Tibial artery (tissue), 4 donors: ENCODE data around the gene LRPAP1.

Experiments used
- DNase-seq, 2 donors: peaks; one replicate each; pipeline ENCODE4 v3.0.0-alpha.2; 2019
- H3K27ac ChIP-seq, 2 donors: fragments of 200-600 bp; sonication (generic) in 1 of 2; 1 replicate in 1 of 2; 2 replicates in 1 of 2; pipeline ENCODE4 v1.5.1; 2018 to 2019; ENCODE audit warnings: mild to moderate bottlenecking in 1 of 2
- H3K27me3 ChIP-seq, 2 donors: fragments of 200-600 bp; sonication (generic) in 1 of 2; one replicate each; pipeline versions ENCODE4 v1.5.1 to v1.6.0; 2016 to 2019
- H3K36me3 ChIP-seq, 3 donors: fragments of 200-600 bp; sonication (generic) in 2 of 3; one replicate each; pipeline ENCODE4 v1.5.1; 2016 to 2019; ENCODE audit warnings: mild to moderate bottlenecking in 2 of 3
- H3K4me1 ChIP-seq, 4 donors: fragments of 200-600 bp; sonication (generic) in 2 of 4; 1 replicate in 3 of 4; 2 replicates in 1 of 4; pipeline ENCODE4 v1.5.1; 2016 to 2019
- H3K4me3 ChIP-seq, 2 donors: fragments of 200-600 bp; sonication (generic) in 1 of 2; 1 replicate in 1 of 2; 2 replicates in 1 of 2; pipeline ENCODE4 v1.5.1; 2018 to 2019; ENCODE audit warnings: mild to moderate bottlenecking in 2 of 2
- H3K9me3 ChIP-seq, 3 donors: fragments of 200-600 bp; sonication (generic) in 1 of 3; one replicate each; pipeline ENCODE4 v1.5.1; 2016 to 2019
- intact Hi-C: fragments of 100-400 bp; cut with DNase I; formaldehyde crosslinking; loops from one replicate; pipeline ENCODE4 v1.15.0; 2023; ENCODE audit warnings: low total_unique reads
- TF ChIP-seq, protein P1 (sequence below), 2 experiments: fragments of 200-600 bp in 1 of 2; fragments of 450-650 bp in 1 of 2; IDR thresholded peaks; one replicate each; pipeline ENCODE4 v1.5.1; 2017 to 2019; ENCODE audit warnings: antibody characterized with exemption in 2 of 2, mild to moderate bottlenecking in 1 of 2, moderate library complexity in 1 of 2

Gene LRPAP1

GRCh38 chr4:3532751-3533422 lies 665 bp upstream of the LRPAP1 start:
- H3K27ac ChIP-seq, result peak overlapping the region; percentile 70 to 79
- H3K4me1 ChIP-seq, result peaks cover 0 to 29% (median 25%) of the 10 kb centered on the region in 4 donors
- TF ChIP-seq, protein P1, sequence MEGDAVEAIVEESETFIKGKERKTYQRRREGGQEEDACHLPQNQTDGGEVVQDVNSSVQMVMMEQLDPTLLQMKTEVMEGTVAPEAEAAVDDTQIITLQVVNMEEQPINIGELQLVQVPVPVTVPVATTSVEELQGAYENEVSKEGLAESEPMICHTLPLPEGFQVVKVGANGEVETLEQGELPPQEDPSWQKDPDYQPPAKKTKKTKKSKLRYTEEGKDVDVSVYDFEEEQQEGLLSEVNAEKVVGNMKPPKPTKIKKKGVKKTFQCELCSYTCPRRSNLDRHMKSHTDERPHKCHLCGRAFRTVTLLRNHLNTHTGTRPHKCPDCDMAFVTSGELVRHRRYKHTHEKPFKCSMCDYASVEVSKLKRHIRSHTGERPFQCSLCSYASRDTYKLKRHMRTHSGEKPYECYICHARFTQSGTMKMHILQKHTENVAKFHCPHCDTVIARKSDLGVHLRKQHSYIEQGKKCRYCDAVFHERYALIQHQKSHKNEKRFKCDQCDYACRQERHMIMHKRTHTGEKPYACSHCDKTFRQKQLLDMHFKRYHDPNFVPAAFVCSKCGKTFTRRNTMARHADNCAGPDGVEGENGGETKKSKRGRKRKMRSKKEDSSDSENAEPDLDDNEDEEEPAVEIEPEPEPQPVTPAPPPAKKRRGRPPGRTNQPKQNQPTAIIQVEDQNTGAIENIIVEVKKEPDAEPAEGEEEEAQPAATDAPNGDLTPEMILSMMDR (IDR thresholded peaks at IDR 0.05), result no peak
- no peaks in the 10 kb centered on the region for H3K9me3 ChIP-seq
- peaks cover 0 to 16% (median 6%) of the 10 kb centered on the region in 3 donors for H3K36me3 ChIP-seq
- DNase-seq, result peak in 1 of 2 donors; percentile 64
- H3K27me3 ChIP-seq, result no peaks in the 10 kb centered on the region
- intact Hi-C loops, result loop anchor here (1.0 kb wide), 1 partner anchor 16 kb away; no protein-coding TSS in a partner anchor
- H3K4me3 ChIP-seq, result peak overlapping the region; percentile 83 to 87

- no peaks in the 10 kb centered on the region for H3K27me3 ChIP-seq
- peaks cover 0 to 29% (median 25%) of the 10 kb centered on the region in 4 donors for H3K4me1 ChIP-seq
- TF ChIP-seq, protein P1 (IDR thresholded peaks at IDR 0.05), result no peak
- H3K36me3 ChIP-seq, result peaks cover 0 to 31% (median 11%) of the 10 kb centered on the region in 3 donors
- H3K27ac ChIP-seq, result peak overlapping the region; percentile 70 to 79
- DNase-seq, result peak in 1 of 2 donors; percentile 59
- H3K4me3 ChIP-seq, result peak overlapping the region; percentile 83 to 87
- H3K9me3 ChIP-seq, result no peaks in the 10 kb centered on the region
- intact Hi-C loops, result no loop called here
Observed at GRCh38 chr4:3531318-3531878, 824 bp downstream of the LRPAP1 start.

DNA sequence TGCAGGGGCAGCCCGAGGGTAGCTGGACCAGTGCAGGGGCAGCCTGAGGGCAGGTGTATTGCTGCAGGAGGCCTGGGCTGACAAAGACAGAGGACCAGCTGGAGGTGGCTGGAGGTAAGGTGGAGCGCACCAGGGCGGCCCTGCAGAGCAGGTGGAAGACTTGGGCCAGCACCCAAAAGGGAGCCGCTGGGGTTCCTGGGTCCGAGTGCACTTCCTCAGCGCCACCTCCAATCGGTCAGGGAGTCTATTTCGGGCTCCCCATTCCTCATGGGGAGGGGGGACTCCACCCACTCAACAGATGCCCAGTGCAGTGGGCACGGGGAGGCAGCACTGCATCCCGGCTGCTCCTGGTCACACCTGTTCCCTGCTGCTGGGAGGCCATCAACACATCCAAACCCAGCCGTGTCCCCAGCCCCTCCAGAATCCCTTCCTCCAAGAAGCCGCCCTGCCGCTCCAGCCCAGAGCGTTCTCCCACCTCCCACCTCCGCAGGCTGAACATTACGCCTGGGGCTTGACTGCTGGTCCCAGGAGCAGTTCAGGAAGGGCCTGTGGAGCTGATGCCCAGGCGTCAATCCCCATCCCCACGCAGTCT lies 1.5 kb downstream of the LRPAP1 start:
- H3K9me3 ChIP-seq, result no peaks in the 10 kb centered on the region
- TF ChIP-seq, protein P1 (IDR thresholded peaks at IDR 0.05), result no peak
- H3K4me3 ChIP-seq, result peak overlapping the region; percentile 83 to 87
- H3K27ac ChIP-seq, result no peak overlapping the region
- intact Hi-C loops, result no loop called here
- H3K36me3 ChIP-seq, result peaks cover 0 to 37% (median 11%) of the 10 kb centered on the region in 3 donors
- H3K27me3 ChIP-seq, result no peaks in the 10 kb centered on the region
- peaks cover 0 to 29% (median 25%) of the 10 kb centered on the region in 4 donors for H3K4me1 ChIP-seq
- DNase-seq, result peak in 1 of 2 donors; percentile 68

DNA sequence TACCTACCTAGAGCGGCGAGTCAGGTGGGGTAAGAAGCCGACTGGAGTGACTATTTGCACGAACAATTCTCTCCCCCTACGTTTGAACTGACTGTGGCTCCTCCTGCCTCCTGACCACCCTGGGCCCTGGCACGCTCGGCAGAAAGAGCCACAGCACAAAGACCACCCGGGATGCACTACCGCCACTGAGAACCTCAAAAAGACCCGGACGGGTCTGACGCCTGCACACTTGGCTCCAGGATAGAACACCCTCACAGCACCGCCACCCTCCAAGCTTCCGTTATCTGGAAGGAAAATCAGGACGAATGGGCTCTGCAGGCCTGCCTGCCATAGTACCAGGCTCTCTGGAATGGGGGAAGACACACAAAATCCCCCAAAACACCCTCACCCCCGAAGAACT lies 2.2 kb downstream of the LRPAP1 start:
- intact Hi-C loops, result no loop called here
- TF ChIP-seq, protein P1 (IDR thresholded peaks at IDR 0.05), result no peak
- no peaks in the 10 kb centered on the region for H3K27me3 ChIP-seq
- peaks cover 0 to 44% (median 11%) of the 10 kb centered on the region in 3 donors for H3K36me3 ChIP-seq
- H3K4me3 ChIP-seq, result no peak overlapping the region
- no peak overlapping the region for H3K27ac ChIP-seq
- H3K4me1 ChIP-seq, result peaks cover 0 to 29% (median 25%) of the 10 kb centered on the region in 4 donors
- DNase-seq, result peak in 1 of 2 donors; percentile 56
- H3K9me3 ChIP-seq, result no peaks in the 10 kb centered on the region

GRCh38 chr4:3529363-3529762 lies 2.9 kb downstream of the LRPAP1 start:
- Histone ChIP-seq H3K36me3 (peaks cover 5 to 51% (median 16%) of the 10 kb centered on the region in 3 donors), H3K27me3 (no peaks in the 10 kb centered on the region), H3K27ac (no peak overlapping the region), H3K4me1 (peaks cover 0 to 29% (median 25%) of the 10 kb centered on the region in 4 donors), H3K4me3 (no peak overlapping the region), H3K9me3 (no peaks in the 10 kb centered on the region)
- peak; percentile 61 to 67 for DNase-seq
- TF ChIP-seq, protein P1 (IDR thresholded peaks at IDR 0.05), result no peak
- intact Hi-C loops, result no loop called here
